ENCODE results near the gene NT5C1A.

DNA sequence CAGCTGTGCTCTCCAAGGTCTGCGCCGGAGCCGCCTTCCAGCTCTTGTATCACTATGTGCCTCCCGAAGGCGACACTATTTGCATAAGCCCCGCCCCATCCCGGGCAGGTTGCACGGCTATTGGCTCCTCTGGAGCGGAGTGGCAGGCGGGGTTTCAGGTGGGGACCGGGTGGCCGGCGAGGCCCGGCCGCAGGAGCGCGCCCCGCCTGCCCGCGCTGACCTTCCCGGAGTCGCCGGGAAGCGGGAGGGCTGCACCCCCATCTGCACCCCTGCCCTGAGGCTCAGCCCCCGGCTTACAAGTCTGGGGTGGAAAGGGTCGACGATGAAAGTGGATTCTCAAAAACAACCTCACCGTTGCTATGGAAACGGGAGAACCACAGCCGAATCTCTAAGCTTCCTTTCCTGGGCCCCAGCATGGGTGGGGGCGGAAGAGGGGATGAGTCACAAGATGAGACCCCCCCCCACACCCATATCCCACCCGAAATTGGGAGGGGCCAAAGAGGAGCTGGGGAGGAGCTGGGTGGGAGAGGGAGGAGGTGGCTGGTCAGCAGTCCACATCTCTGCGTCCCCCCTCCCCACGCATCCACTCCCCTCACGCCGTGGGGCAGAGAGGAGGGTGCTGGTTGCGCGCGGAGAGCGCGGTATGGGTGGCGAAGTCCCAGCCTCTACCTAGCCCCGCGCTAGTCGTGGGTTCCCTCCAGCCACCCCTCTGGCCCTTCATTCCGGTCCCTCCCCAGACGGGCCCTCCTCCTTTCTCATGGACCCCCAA is 19.7 kb upstream of the NT5C1A start, which contains the start of gene HPCAL4:
- TF ChIP-seq, protein P1, sequence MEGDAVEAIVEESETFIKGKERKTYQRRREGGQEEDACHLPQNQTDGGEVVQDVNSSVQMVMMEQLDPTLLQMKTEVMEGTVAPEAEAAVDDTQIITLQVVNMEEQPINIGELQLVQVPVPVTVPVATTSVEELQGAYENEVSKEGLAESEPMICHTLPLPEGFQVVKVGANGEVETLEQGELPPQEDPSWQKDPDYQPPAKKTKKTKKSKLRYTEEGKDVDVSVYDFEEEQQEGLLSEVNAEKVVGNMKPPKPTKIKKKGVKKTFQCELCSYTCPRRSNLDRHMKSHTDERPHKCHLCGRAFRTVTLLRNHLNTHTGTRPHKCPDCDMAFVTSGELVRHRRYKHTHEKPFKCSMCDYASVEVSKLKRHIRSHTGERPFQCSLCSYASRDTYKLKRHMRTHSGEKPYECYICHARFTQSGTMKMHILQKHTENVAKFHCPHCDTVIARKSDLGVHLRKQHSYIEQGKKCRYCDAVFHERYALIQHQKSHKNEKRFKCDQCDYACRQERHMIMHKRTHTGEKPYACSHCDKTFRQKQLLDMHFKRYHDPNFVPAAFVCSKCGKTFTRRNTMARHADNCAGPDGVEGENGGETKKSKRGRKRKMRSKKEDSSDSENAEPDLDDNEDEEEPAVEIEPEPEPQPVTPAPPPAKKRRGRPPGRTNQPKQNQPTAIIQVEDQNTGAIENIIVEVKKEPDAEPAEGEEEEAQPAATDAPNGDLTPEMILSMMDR (IDR thresholded peaks at IDR 0.05), result no peak
- no peak for TF ChIP-seq POLR2A (IDR thresholded peaks at IDR 0.05)
- TF ChIP-seq POLR2AphosphoS5 (IDR thresholded peaks at IDR 0.05), result peak in 1 of 4 donors; percentile 43

Data from sigmoid colon (tissue), 4 donors.